Activated CD8-positive, alpha-beta memory T cell treated with anti-CD3 and anti-CD28 coated beads, Interleukin-2, amount 50 U/mL, for 1 hour (primary cell): Measurements from ENCODE around the gene C1orf21.

Source experiments
- DNase-seq: peaks from one replicate; pipeline ENCODE4 v3.0.0-alpha.2; 2020; ENCODE audit errors: extremely low read depth

The C1orf21 gene

GRCh38 chr1:184650177-184650866 lies 263.5 kb downstream of the C1orf21 start:
- no peak for DNase-seq

DNA sequence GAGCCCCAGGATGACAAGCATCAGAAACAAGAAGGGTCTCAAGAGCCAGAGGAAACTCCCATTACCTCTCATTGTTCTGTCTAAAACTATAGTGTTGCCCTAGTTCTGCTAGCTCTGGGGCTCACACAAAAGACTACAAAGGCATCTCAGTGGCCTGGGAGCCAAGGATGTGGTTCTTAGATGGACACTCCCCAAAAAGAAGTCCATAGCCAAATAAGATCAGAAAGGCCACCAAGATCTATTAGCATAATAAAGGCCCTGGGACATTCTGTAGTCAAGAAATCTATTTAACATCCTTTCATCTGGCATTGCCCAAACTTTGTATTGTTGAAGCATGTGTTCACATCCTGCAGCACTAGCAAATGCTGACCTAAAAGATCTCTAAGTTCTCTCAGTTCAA lies 268.4 kb downstream of the C1orf21 start:
- no peak for DNase-seq

GRCh38 chr1:184656221-184656620 lies 269.4 kb downstream of the C1orf21 start:
- DNase-seq, result no peak

DNA sequence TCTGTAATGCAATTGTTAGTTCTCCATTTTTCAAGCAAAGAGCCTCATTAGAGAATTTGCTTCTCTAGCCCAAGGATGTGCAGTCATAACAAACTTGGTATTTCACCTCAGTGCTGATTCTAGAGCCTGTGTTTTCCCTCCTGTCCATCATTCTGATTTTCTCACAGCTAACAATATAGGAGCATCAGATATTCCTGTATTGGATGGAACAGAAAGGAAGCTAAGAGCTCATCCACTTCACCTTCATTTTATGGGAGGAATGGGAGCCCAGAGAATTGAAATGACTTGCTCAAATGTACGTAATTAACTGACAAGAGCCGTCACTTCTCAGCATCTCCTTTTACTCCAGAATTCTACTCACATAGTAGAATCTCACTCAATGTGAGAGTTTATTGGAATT lies 271.2 kb downstream of the C1orf21 start:
- no peak for DNase-seq

DNA sequence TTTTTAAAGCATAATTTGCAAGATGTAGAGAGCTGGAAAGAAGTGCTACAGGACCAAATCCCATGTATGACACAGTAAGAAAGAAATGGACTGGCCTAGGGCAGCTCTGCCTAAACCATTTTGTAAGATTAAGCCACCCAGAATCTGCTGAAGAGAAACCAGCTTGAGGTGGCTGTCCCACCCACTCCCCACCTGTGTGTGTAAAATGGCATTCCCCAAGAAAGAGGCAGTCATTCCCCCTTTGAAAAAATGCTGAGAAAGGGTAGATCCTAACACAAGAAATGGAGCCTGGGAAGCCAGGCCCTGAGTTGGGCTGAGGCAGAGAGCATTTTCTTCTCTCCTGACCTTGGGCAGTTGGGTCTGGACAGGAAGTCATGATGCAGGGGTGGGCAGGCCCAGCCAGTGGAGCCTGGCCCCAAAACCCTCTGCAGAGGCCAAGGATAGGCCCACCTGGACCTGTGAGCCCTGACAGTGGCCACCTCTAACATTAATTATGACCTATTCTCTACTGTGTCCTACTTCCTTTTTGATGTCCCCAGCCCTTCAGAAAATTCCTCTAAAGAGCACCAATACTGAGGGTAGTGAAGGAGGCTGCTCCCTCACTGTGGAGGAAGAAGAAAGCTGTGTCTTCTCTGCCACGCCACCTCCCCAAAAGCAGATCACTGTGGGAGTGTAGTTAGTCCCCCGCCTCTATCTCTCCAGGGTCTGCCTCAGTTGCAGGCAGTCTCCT lies 273.8 kb downstream of the C1orf21 start:
- DNase-seq, result no peak

GRCh38 chr1:184661801-184662200 lies 275.0 kb downstream of the C1orf21 start:
- DNase-seq, result no peak

DNA sequence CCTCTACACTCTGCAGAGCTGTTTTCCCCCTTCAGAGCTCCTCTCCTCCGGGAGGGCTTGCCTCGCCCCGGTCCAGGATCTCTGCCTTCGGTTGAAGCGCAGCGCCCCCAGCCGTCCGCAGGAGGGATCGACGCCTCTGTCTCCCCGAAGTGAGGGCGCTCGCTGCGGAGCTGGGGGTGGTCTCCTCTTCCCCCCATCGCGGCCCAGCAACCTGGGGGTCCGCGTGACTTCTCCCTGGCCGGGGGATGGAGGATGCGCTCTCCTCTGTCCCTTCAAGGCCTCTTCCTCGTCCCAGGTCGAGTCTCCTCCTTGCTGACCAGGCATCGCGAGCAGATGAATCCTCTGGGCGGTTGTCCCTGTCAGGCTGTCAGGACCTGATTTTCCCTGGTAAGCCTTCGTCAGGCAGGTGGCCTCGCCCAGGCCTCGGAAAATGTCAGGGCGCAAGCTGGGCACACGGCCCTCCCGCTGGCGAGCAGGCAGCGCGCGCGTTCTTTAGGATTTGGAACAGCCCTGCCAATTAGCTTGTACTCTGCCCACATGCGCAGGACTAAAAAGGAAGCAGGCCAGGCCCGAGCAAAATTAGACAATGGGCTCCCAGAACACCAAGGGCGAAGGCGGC lies 277.3 kb downstream of the C1orf21 start:
- DNase-seq, result no peak

DNA sequence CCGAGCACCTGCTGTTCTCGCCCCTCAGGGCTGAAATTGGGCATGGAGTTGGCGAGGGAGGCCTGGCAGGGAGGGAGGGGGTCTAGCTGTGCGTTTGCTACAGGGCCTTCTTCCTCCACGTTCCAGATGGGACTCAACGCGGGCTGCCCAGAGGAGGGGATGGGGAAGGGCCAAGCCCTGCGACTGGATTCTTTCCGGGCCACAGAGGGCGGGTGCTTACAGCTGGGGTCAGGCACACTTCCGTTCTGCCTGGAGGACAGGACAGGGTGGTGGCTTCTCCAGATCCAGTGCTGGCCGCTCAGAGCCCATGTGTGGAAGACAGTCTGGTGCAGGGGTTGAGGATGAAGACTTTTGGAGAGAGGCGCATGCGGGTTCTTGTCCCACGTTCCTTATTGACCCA lies 277.8 kb downstream of the C1orf21 start:
- DNase-seq, result no peak

DNA sequence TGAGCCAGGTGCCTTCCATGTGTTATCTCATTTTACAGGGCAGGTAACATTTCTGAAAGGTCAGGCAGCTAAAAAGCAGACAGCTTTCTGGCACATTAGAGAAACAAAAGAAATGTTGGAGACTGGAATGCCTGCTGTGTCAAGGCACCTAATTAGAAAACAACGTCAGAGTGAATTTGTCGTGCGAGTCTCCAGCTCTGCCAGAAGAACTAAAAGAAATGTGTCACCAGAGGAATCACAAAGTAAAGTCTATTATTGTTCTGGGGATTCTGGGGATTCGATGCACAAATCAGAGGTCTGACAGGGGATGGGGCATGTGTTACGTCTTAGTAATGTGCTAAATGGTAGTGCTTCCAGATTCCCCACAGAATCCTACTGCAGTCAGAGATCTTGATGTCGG lies 278.5 kb downstream of the C1orf21 start:
- DNase-seq, result no peak

DNA sequence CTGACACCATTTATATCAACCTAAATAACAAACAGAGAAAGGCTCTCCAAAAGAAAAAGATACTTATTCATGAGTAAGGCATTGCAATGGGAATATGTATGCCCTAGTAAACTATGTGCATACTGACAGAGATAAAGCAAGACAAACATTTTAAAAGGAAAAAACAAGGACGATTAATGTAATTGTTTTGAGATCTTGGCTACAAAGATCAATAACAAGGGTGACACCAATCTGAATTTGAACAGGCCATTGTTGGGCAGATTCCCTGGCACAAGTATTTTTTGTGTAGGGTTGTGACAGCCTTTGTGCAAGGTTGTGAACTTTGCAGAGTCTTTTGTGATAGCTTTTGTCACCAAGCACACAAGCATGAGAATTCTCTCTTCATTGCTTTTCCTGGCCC lies 282.6 kb downstream of the C1orf21 start:
- DNase-seq, result no peak

DNA sequence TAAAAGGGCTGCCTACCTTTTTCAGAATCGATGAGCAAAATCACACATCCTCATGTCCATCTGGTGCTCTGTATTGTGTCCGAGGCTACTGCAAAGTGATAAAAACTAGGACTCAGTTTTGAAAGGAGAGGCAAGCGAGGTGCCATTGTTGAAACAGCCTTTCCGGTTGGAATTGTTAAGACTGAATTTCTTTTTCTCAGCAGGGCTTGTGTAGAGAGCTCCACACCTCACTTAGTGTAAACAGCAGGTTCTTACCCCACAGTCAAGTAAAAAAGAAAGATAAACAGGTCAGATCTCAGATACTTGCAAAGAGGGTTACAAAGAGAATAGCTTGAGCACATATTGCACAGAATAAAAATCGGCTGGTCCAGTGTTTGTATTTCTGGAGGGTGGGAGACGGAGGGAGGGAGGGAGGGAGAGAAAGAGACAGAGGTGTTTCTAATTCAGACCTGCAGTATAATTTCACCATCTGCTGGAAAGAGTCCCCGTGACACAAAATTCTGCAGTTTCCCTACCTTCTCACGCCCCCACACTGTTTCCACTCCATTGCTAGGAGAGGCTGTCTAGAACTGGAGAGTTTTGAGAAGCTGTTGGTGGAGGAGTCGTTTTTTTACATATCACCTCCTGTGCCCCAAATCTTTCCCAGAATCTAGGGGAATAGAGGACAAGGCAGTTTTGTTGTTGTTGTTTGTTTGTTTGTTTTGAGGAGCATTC lies 285.3 kb downstream of the C1orf21 start:
- no peak for DNase-seq

DNA sequence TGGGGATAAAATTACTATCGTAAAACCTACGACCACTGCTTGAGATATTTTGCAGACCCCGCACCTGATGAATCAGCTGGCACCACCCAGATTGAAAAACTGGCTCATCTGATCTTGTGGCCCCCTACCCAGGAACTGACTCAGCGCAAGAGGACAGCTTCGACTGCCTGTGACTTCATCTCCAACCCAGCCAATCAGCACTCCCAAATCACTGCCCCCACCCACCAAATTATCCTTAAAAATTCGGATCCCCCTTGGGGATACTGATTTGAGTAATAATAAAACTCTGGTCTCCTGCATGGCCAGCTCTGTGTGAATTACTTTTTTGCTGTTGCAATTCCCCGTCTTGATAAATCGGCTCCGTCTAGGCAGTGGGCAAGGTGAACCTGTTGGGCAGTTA lies 286.5 kb downstream of the C1orf21 start:
- DNase-seq, result no peak

DNA sequence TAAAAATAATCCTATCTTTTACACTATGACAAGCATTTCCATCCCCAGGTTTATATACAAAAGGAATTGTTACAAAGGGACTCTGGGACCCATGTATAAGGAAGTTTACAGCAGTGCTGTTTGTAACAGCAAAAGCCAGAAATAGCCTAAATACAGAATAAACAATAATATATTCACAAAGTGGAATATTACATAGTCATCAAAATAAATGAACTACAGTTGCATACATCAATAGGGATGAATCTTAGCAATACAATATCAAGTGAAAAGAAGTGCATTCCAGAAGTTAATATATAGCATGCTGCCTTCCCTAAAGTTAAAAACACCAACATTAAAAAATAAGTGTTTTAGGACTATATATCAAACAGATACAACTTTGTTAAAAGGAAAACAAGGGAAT lies 290.5 kb downstream of the C1orf21 start:
- DNase-seq, result no peak
